Urothelium cell line (cell line): Measurements from ENCODE around the gene AMPH.

Experiments used
- DNase-seq: peaks from one replicate; pipeline ENCODE4 v3.0.0; 2011; ENCODE audit warnings: low spot score, mixed read lengths
- FAIRE-seq: peaks from 2 replicates; lab custom pipeline; 2011; peaks lifted over from hg19 to GRCh38; lab: Jason Lieb, UNC

Gene AMPH

DNA sequence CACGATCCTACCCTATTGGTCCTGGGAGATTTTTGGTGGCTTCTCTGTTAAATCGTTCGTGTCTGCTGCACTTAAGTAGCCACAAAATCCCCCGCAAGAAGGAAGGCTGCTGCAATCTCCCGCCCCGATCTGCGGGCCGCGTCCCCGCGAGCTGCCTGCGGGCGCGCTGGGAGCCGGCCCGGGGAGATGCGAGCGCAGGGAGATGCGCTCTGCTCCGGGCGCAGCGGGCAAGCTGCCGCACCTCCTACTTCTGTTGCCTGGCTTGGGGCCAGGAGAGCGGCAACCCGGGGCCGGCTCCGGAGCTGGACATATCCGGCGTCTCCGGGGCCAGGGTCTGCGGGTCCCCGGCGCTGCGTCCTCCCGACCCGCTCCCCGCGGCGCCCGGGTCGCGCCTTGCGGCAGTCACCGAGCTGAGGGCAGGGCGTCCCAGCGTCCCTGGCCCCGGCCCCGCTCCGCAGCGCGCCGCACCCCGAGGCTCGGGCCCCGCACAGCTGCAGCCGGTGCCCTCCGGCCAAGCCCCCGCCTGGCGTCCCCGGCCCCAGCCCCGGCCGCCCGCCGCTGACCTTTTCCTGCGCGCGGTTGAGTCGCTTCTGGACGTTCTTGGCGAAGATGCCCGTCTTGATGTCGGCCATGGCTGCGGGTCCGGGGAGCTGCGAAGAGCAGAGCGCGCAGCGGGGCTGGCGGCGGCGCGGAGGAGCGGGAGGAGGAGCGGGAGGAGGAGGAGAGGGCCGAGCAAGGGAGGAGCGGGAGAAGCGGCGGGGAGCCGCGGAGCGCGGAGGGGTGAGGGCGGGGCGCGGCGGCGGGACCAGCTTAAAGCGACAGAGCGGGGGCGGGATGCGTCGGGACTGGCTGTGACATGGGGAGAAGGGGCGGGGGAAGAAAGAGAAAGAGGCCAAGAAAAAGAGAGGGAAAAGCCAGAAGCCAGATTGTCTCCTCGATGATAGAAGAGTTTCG is at the start of gene AMPH:
AMPH (minus strand) TSS at position 654 of the 954 bp plus-strand sequence; CDS start at position 632, 22 bp downstream.
- FAIRE-seq (peak; percentile 92), DNase-seq (peak; percentile 79)

- FAIRE-seq = no peak
- no peak for DNase-seq
Observed at GRCh38 chr7:38679419-38679818, 48.2 kb upstream of the AMPH start.

DNA sequence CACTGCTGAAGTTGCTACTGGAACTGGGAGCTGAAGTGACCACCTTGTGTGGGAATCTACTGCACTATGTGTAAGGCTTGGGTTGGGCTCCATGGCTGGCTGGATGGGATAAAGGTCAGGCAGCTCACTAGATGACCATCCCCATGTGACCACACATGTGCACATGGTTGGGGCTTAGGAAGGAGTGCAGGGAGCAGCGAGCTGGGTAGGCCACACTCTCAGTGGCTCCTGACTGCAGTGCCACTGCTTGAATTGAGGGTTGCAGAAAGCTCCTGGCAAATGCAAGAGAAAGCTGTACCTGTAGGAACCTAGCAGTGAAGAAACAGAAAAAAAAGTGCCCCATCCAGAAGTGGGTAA is 47.5 kb upstream of the AMPH start:
- FAIRE-seq = peak; percentile 50
- no peak for DNase-seq

GRCh38 chr7:38677981-38678697 is 47.0 kb upstream of the AMPH start:
- DNase-seq (no peak), FAIRE-seq (no peak)

DNA sequence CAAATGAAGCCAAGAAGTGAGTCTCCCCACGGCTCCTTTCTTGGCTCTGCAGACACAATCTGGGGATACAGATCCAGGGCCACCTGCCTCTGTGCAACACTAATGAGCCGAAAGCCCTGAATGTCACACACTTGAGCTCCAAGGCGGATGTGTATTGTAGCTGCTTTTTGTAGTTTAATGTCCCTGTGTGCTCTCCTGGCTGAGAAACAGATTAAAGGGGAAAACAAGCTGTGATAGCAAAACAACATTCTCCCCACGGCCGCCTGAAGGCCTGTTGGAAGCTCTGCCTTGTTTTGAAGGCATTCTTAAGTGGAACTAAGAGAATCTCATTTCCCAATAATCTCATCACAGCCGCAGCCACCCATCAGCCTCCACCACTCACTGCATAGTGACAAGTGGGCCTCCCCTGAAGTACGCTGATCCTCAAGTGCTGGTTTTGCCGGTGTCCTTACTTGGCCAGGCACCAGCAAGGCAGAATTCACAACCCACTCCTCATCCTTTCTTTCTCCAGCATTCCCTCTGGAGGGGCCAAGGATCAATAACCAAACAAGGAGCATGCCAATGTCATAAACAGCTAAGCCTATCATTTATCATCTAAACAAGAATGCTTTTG is 44.4 kb upstream of the AMPH start:
- no peak for DNase-seq
- peak; percentile 23 for FAIRE-seq

DNA sequence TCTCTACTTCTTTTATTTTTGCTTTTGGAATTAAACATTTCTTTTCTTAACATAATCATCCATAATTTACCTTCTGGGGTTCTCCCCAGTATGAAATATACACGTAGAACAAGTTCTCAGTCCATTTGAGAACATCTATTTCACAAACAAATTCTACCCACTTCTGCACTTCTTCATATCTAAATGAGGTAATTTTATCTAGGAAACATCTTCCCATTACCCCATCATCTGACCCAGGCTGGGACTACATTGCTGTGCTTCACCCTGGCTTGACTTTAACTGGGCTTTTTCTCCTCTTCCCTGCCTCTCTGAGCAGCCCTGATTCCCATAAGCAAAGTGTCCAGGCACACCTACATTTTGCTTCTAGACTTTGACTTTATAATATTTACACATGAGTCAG is 43.3 kb upstream of the AMPH start:
- FAIRE-seq (no peak), DNase-seq (no peak)

DNA sequence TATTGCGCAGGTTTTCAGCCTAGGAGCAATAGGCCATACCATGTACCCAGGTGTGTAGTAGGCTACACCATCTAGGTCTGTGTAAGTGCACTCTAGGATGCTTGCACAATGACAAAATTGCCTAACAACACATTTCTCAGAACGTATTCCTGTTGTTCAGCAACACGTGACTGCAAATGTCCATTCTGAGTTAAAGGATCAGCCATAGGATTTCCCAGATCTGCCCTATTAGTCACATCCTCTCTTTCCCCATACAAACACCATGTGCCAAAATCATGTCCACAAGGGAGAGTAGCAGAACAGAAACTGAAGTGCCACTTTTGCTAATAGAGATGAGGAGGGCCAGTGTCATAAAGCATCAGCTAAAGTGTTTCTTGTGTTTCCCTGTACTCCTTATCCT is 42.6 kb upstream of the AMPH start:
- DNase-seq = no peak
- peak; percentile 52 for FAIRE-seq

DNA sequence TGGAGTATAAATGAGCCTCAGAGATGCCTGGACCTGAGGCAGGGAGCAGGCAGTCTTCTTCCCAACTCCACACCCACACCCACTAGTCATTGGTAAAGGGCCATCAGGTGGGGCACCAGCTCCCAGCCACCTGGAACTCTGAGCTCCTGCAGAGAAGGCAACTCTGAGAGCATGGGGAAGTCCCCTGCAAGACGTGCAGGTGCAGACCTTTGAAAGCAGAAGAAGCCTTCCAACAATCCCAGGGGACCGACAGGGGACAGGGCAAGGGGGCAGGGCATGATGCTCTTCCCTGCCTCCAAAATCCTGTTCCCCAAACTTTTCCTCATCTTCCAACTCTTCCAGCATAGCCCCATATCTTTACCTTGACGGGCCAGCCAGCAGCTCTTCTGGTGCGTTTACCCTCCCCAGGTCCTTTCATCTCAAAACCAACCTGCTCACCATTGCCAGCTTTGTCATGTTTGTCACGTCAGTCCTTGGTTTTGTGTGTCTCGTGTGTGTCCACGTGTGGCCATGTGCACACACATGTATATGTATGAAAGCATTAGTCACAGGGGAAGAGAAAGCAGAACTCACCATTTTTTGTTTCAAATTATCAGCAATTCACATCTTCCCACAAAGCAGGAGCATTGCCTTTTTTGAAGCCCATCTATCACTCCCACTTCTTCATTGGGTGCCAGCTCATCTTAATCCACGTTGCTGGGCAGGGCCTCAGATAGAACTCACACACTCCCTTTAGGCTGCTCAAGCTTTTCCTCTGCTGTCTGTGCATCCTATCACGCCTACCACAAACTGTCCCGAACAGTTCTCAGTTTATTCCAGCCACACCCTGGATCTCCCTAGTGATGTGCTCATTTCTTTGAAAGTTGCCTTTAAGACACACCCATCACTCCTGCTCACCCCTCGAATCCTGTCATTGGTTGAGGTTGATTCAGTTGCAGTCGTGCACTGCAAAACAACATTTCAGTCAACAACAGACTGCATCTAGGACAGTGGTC is 41.0 kb upstream of the AMPH start:
- no peak for DNase-seq
- FAIRE-seq = no peak

DNA sequence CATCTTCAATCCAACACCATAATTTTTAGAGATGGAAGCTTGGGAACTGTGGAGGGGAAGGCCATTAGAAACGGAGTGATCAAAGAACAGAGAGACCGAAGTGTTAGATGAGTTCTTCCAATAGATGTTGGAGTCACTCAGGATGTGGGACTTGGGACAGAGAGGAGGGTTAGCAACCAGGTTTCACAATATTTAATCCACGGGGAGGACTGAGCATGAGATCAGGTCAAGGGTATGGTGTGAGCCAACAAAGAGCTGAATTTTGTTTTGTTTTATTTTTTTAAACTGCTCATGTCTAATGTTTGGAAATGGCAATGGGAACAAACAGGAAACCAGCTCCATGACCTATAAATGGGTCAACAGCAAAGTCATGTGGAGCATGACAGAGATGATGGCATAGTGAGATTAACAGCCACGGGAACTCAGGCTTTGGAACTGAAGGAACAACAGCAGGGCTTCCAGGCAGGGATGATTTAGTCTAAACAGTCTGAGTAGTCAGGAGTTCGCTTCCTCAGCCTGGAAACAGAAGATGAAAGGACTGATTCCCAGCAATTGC is 38.9 kb upstream of the AMPH start:
- DNase-seq (no peak), FAIRE-seq (no peak)

DNA sequence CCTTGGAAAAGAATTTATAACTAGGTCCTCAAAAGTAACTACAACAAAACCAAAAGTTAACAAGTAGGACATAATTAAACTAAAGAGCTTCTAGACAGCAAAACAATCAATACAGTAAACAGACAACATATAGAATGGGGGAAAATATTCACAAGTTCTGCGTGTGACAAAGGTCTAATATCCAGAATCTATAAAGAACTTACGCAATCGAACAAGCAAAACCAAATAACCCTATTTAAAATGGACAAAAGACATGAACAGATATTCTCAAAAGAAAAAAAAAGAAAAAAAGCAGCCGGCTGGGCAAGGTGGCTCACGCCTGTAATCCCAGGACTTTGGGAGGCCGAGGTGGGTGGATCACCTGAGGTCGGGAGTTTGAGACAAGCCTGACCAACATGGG is 33.8 kb upstream of the AMPH start:
- DNase-seq (no peak), FAIRE-seq (no peak)

GRCh38 chr7:38660427-38661099 is 29.4 kb upstream of the AMPH start:
- FAIRE-seq (no peak), DNase-seq (peak; percentile 26)

DNA sequence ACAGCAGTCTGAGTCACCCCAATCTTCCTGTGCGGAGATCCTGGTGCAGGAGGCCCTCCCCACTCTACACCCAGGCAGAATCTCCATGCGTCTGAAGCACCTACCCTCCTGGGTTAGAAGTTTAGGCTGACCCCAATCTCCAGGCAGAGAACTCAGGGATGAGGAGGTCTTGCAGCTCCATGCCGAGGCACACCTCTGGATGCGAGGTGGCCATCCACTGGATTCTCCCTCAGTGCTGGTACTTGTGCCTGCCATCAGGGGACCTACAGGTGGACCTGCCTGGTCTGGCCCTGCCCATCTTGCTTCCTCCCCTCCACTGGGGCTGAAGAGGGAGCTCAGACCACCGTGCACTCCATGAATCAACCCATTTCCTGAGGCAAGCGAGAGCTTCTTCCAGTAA is 28.8 kb upstream of the AMPH start:
- no peak for FAIRE-seq
- DNase-seq = no peak

DNA sequence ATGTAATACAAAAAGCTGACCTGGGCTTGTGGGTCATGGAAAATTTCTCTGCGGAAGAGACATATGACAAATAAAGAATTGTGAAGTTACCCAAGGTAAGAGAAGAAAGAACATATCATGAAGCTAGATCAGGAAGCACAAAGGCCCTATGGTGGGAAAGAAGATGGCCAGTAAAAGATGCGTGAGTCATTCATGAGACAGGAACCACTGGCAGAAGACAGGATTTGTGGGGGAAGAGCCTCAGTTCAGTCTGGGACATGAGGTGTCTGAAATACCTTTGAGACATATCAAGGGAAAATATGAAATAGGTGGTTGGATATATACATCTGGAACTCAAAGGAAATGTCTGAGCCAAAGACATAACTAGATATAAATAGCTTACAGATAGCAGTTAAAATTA is 27.7 kb upstream of the AMPH start:
- no peak for FAIRE-seq

GRCh38 chr7:38656968-38657367 is 25.8 kb upstream of the AMPH start:
- DNase-seq (no peak), FAIRE-seq (no peak)

More for the DNA sequence above, 27.7 kb upstream of the AMPH start:
- no peak for DNase-seq

DNA sequence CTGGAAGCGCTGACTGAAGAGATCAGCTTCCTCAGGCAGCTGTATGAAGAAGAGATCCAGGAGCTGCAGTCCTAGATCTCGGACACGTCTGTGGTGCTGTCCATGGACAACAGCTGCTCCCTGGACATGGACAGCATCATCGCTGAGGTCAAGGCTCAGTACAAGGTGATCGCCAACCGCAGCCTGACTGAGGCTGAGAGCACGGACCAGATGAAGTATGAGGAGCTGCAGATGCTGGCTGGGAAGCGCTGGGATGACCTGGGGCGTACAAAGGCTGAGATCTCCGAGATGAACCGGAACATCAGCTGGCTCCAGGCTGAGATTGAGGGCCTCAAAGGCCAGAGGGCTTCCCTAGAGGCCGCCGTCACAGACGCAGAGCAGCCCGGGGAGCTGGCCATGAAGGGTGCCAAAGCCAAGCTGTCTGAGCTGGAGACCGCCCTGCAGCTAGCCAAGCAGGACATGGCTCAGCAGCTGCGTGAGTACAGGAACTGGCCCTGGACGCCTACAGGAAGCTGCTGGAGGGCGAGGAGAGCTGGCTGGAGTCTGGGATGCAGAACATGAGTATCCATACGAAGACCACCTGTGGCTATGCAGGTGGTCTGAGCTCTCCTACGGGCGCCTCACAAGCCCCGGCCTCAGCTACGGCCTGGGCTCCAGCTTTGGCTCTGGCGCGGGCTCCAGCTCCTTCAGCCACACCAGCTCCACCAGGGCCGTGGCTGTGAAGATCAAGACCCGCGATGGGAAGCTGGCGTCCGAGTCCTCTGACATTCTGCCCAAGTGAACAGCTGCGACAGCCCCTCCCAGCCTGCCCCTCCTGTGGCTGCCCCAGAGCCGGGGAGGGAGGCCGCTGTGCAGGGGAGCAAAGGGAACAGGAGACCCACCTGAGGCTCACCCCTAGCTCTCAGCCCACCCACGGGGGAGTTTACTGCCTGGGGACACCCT is 24.9 kb upstream of the AMPH start:
- FAIRE-seq (no peak), DNase-seq (no peak)

GRCh38 chr7:38637957-38638356 is 6.8 kb upstream of the AMPH start:
- DNase-seq (no peak), FAIRE-seq (no peak)

- FAIRE-seq (no peak), DNase-seq (no peak)
Observed at GRCh38 chr7:38632411-38632810, 1.2 kb upstream of the AMPH start.
